ENCODE data around the gene ZNF800.

ZNF800 gene

DNA sequence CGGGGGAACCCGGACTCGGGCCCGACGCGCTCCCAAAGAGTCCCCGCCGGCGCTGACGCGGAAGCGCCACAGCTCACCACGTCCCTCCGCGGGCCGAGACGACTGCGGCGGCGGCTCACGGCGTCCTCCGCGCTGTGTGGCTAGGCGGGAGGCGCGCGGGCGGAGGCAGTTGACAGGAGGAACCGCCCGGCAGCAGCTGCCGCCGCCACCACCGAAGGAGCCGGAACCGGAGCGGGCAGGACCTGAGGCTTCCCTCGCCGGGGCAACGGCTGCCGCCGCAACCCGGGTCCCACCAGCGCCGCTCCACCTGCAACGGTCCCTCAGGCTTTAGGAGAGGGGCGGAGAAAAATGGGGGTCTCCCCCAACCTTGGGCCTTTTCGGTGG is 334 bp downstream of the ZNF800 start (continued):
- TF ChIP-seq, protein P1, sequence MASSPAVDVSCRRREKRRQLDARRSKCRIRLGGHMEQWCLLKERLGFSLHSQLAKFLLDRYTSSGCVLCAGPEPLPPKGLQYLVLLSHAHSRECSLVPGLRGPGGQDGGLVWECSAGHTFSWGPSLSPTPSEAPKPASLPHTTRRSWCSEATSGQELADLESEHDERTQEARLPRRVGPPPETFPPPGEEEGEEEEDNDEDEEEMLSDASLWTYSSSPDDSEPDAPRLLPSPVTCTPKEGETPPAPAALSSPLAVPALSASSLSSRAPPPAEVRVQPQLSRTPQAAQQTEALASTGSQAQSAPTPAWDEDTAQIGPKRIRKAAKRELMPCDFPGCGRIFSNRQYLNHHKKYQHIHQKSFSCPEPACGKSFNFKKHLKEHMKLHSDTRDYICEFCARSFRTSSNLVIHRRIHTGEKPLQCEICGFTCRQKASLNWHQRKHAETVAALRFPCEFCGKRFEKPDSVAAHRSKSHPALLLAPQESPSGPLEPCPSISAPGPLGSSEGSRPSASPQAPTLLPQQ (tag by site-specific recombination; IDR thresholded peaks at IDR 0.05), result peak; percentile 92

DNA sequence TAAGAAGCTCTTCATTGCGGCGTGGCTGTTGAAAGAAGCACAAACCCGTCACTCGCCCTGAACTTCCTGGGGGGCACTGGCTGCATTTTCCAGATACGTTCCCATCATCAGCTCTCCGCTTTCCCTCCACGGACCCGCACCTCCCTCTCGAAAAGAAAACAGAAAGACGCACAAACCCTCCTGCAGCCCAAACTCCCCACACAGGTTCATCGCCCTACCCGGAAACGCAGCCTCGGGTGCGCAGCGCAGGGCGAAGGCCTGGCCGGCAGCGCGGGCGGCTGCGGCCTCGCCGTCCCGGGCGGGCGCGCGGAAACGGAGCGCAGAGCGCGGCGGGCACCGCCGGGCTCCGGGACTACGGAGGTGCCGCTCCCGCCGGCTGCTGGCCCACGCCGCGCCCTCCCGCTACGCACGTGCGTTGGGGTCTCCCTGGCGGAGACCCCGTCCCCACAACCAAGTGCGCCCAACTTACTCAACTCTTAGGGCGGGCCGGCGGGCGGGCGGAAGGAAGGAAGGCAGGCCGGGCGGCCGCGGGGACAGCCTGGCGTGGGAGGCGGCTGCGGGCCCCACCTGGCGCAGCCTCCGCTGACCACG is 822 bp downstream of the ZNF800 start:
- Histone ChIP-seq H3K27ac (ENCODE audit: extremely low read depth, low read depth, low read length) (peak overlapping the region; percentile 57; the same call in 1 of the 2 replicates), H3K9me3 (ENCODE audit: control insufficient read depth, insufficient read depth, low read depth, low read length) (no peaks in the 10 kb centered on the region), H3K4me1 (ENCODE audit: control insufficient read depth, insufficient read depth, low read length) (peaks cover 3% of the 10 kb centered on the region; the same call in 1 of the 2 replicates), H3K4me3 (ENCODE audit: low read depth, low read length) (peak overlapping the region; percentile 97), H3K36me3 (ENCODE audit: control insufficient read depth in 2 of 2, insufficient read depth in 1 of 2, low read length in 2 of 2) (peaks cover 7 to 26% of the 10 kb centered on the region in 2 experiments)
- POLR2A ChIA-PET, result interaction anchor here (0.6 to 2.1 kb wide), 9 partner anchors 9 to 139 kb away, joined by 3 to 14 read pairs (median 4); partner anchors contain the start of gene GRM8
- CTCF ChIA-PET, result interaction anchor here (0.6 to 1.7 kb wide), 6 partner anchors 9 to 644 kb away, joined by 3 to 4 read pairs (median 3); no protein-coding TSS in a partner anchor
- TF ChIP-seq ZBTB8A (tag by site-specific recombination; IDR thresholded peaks at IDR 0.05) (peak; percentile 54), ZNF292 (tag by site-specific recombination; IDR thresholded peaks at IDR 0.05; ENCODE audit: borderline replicate concordance, low read depth) (no peak), ZNF324 (tag by site-specific recombination; IDR thresholded peaks at IDR 0.05) (no peak), ZNF585B (tag by site-specific recombination; IDR thresholded peaks at IDR 0.05) (no peak), ZNF223 (tag by site-specific recombination; IDR thresholded peaks at IDR 0.05) (no peak), YY2 (tag by site-specific recombination; IDR thresholded peaks at IDR 0.05) (no peak), ZXDB (tag by site-specific recombination; IDR thresholded peaks at IDR 0.05) (no peak), YY1 (tag by site-specific recombination; IDR thresholded peaks at IDR 0.05) (no peak), GLI4 (tag by site-specific recombination; IDR thresholded peaks at IDR 0.05) (no peak), GLIS1 (tag by site-specific recombination; IDR thresholded peaks at IDR 0.05) (peak; percentile 86), ZNF23 (tag by site-specific recombination; IDR thresholded peaks at IDR 0.05; ENCODE audit: borderline replicate concordance) (no peak), ZNF391 (tag by site-specific recombination; IDR thresholded peaks at IDR 0.05; ENCODE audit: borderline replicate concordance, low read depth) (no peak), ZNF707 (tag by site-specific recombination; IDR thresholded peaks at IDR 0.05) (no peak), KLF10 (tag by site-specific recombination; IDR thresholded peaks at IDR 0.05) (no peak), ZNF596 (tag by site-specific recombination; IDR thresholded peaks at IDR 0.05) (no peak), ZFP3 (tag by site-specific recombination; IDR thresholded peaks at IDR 0.05; ENCODE audit: low read depth) (no peak), ZNF521 (tag by site-specific recombination; IDR thresholded peaks at IDR 0.05) (no peak), ZBTB20 (tag by site-specific recombination; IDR thresholded peaks at IDR 0.05) (peak; percentile 51; the same call in 1 of the 2 replicates), ZNF571 (tag by site-specific recombination; IDR thresholded peaks at IDR 0.05) (no peak), ZNF366 (tag by site-specific recombination; conservative IDR thresholded peaks at IDR 0.05) (no peak), ZNF335 (tag by site-specific recombination; conservative IDR thresholded peaks at IDR 0.05) (peak; percentile 41), ZNF146 (tag by site-specific recombination; IDR thresholded peaks at IDR 0.05) (no peak)
- TF ChIP-seq, protein P2, sequence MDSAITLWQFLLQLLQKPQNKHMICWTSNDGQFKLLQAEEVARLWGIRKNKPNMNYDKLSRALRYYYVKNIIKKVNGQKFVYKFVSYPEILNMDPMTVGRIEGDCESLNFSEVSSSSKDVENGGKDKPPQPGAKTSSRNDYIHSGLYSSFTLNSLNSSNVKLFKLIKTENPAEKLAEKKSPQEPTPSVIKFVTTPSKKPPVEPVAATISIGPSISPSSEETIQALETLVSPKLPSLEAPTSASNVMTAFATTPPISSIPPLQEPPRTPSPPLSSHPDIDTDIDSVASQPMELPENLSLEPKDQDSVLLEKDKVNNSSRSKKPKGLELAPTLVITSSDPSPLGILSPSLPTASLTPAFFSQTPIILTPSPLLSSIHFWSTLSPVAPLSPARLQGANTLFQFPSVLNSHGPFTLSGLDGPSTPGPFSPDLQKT (IDR thresholded peaks at IDR 0.05; ENCODE audit: borderline replicate concordance, low read depth, low read length), result no peak
- TF ChIP-seq, protein P3, sequence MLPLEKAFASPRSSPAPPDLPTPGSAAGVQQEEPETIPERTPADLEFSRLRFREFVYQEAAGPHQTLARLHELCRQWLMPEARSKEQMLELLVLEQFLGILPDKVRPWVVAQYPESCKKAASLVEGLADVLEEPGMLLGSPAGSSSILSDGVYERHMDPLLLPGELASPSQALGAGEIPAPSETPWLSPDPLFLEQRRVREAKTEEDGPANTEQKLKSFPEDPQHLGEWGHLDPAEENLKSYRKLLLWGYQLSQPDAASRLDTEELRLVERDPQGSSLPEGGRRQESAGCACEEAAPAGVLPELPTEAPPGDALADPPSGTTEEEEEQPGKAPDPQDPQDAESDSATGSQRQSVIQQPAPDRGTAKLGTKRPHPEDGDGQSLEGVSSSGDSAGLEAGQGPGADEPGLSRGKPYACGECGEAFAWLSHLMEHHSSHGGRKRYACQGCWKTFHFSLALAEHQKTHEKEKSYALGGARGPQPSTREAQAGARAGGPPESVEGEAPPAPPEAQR (tag by site-specific recombination; IDR thresholded peaks at IDR 0.05), result no peak
- TF ChIP-seq, protein P4, sequence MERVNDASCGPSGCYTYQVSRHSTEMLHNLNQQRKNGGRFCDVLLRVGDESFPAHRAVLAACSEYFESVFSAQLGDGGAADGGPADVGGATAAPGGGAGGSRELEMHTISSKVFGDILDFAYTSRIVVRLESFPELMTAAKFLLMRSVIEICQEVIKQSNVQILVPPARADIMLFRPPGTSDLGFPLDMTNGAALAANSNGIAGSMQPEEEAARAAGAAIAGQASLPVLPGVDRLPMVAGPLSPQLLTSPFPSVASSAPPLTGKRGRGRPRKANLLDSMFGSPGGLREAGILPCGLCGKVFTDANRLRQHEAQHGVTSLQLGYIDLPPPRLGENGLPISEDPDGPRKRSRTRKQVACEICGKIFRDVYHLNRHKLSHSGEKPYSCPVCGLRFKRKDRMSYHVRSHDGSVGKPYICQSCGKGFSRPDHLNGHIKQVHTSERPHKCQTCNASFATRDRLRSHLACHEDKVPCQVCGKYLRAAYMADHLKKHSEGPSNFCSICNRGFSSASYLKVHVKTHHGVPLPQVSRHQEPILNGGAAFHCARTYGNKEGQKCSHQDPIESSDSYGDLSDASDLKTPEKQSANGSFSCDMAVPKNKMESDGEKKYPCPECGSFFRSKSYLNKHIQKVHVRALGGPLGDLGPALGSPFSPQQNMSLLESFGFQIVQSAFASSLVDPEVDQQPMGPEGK (tag by site-specific recombination; IDR thresholded peaks at IDR 0.05), result peak; percentile 29; the same call in 1 of the 2 replicates
- TF ChIP-seq, protein P5, sequence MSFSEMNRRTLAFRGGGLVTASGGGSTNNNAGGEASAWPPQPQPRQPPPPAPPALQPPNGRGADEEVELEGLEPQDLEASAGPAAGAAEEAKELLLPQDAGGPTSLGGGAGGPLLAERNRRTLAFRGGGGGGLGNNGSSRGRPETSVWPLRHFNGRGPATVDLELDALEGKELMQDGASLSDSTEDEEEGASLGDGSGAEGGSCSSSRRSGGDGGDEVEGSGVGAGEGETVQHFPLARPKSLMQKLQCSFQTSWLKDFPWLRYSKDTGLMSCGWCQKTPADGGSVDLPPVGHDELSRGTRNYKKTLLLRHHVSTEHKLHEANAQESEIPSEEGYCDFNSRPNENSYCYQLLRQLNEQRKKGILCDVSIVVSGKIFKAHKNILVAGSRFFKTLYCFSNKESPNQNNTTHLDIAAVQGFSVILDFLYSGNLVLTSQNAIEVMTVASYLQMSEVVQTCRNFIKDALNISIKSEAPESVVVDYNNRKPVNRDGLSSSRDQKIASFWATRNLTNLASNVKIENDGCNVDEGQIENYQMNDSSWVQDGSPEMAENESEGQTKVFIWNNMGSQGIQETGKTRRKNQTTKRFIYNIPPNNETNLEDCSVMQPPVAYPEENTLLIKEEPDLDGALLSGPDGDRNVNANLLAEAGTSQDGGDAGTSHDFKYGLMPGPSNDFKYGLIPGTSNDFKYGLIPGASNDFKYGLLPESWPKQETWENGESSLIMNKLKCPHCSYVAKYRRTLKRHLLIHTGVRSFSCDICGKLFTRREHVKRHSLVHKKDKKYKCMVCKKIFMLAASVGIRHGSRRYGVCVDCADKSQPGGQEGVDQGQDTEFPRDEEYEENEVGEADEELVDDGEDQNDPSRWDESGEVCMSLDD (tag by site-specific recombination; IDR thresholded peaks at IDR 0.05), result no peak

Measured in HEK293 (cell line).